GM18867 (cell line): ENCODE measurements around the gene TGFBI.

Source experiments
- ATAC-seq: cut with Tn5 transposase; IDR thresholded peaks from one replicate; pipeline ENCODE4 v1.9.1; 2021; ENCODE audit warnings: mild to moderate bottlenecking, moderate library complexity; ENCODE audit not compliant: unreplicated experiment

Gene TGFBI

DNA sequence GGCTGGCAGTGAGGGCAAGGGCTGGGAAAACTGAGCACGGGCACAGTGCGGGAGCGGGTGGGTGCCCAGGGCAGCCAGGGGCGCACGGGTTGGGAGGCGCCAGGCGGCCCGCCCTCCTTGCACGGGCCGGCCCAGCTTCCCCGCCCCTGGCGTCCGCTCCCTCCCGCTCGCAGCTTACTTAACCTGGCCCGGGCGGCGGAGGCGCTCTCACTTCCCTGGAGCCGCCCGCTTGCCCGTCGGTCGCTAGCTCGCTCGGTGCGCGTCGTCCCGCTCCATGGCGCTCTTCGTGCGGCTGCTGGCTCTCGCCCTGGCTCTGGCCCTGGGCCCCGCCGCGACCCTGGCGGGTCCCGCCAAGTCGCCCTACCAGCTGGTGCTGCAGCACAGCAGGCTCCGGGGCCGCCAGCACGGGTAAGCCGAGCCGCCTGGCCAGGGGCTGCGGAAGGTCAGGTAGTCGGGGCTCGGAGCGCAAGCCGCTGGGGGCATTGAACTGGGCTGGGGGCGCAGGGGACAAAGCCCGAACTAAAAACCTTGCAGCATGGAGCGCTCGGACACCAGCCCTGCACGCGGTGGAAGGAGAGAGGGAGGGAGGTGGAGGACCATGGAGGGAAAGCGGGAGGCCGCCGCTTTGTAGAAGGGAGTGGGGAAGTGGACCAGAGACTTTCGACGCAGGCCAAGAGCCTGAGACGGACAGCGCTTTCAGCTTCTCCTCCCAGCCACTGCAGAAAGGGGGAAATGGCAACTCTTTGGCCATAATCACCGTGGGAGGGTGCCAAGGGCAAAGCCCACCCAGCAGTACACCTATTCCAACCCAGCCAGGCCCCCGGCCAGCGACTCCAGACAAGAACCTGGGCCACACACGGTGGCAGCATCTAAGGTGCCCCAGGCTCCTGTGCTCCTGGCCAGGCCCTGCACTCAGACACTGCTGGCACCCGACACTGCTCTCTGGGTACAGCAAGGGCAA is at the start of gene TGFBI:
TGFBI (plus strand) TSS at position 207 of the 961 bp plus-strand sequence; CDS start at position 275, 68 bp downstream.
- ATAC-seq, result no peak

DNA sequence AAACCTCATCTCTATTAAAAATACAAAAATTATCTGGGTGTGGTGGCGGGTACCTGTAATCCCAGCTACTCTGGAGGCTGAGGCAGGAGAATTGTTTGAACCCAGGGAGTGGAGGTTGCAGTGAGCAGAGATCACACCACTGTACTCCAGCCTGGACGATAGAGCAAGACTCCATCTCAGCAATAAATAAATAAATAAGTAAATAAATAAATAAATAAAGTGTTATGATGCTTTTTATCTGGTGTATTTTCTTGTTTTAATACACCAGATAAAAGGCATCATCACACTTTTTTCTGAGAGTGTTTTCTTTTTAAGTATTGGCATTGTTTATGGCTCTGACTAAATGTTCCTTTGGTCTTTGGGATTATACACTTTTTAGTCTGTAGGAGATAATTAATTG is 49.8 kb upstream of the TGFBI start:
- no peak for ATAC-seq

DNA sequence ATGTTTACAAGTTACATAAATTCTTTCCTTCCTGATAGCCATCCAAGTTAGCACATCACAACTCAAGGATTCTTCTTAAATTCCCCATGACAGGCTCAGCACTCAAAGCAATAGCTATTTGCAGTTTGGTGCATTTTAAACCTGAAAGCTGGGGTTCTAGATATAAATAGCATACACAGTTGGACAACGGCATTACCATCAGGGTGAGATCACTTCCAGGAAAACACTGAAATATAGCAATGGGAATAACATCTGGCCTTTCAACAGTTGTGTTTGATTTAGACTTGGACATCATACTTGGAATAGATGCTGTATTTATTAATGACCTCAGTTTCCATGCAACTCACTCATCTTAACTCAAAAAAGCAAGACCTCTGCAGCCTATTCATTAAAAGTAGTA is 49.3 kb upstream of the TGFBI start:
- no peak for ATAC-seq

DNA sequence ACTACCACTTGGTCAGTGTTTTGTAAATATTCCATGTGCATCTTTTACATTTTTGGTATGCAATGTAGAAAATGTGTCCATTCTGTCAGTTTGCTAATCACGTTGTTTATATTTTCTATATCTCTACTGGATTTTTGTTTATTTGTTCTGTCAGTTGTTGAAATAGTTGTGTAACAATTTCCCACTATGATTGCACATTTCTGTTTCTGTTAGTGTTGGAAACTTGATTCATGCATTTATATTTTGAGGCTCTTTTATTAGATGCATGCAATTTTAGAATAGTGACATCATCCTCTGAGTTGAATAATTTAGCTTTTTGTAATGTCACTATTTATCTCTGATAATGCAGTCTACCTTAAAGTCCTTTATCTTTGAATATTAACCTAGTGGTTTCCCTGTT is 48.2 kb upstream of the TGFBI start:
- ATAC-seq, result no peak

DNA sequence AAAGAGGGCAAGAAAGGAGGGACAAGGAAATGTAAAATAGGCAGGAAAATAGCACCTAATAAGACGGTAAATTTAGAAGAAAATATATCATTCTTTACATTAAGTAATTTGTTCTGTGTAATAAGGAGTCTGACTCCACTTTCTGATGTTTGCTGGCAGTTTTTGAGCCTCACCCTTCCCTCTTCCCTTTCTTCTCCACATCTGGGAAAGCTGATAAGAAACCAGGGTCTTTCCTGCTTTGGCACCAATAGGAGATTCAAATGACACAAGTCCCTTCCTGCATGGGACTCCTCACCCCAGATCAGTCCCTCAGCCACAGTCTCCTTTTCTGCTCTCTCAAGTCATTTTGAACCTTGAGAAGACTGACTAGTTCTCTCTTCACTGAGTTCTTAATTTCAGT is 42.8 kb upstream of the TGFBI start:
- ATAC-seq, result no peak

DNA sequence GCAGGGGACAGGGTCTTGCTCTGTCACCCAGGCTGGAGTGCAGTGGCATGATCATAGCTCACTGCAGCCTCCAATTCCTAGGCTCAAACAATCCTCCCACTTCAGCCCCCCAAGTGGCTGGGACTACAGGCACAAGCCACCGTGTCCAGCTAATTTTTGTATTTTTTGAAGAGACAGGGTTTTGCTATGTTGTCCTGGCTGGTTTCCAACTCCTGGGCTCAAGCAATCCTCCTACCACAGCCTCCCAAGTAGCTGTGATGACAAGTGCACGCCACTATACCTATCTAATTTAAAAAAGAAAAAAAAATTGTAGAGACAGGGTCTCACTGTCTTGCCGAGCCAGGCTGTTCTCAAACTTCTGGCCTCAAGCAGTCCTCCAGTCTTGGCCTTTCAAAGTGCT is 42.4 kb upstream of the TGFBI start:
- no peak for ATAC-seq

DNA sequence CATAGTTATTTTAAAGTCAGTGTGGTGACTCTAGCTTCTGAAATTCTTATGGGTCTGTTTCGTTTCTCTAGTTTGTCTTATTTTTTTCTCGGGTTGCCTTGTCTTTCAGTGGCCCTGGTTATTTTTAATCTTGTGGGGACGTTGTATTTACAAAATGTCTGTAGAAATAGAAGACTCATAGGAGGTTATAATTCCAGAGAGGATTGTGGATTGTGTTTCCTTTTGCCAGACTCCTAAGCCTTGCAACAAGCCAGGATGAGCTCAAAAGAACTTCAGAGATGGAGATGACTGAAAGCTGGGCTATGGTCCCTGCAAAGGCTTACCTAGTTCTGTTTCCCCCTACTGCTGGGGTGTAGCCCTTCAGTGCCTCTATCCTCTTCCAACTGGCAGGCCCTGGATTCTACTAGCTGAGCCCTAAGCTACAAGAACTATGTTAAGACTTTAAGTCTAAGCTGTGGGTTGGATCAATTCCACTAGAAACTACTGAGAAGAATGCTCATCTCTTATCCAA is 41.8 kb upstream of the TGFBI start:
- no peak for ATAC-seq

DNA sequence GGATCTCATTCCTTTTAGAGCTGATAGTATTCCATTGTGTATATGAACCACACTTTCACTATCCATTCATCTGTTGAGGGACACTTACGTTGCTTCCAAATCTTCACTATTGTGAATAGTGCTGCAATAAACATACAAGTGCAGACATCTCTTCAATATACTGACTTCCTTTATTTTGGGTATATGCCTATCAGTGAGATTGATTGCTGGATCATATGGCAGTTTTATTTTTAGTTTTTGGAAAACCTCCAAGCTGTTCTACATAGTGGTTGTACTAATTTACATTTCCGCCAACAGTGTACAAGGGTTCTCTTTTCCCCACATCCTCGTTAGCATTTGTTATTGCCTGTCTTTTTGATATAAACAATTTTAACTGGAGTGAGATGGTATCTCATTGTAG is 40.2 kb upstream of the TGFBI start:
- no peak for ATAC-seq

DNA sequence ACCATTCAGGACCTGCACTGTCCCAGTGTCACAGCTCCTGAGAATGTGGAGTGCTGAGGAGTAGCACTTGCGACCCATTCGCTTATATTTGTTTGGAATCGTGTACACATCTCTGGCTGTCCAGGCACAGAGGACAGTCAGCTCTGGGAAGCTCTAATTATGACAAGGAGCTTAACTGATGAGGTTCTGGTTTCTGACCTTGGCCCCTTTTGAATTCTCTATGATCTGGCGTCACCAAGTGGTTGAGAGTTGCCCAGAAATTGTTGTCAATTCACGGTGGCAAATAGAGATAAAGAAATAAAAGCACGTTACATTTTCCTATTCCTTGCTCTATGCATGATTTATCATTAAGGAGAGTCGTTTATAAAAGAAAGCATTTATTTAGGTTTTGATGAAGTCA is 39.1 kb upstream of the TGFBI start:
- ATAC-seq, result no peak

DNA sequence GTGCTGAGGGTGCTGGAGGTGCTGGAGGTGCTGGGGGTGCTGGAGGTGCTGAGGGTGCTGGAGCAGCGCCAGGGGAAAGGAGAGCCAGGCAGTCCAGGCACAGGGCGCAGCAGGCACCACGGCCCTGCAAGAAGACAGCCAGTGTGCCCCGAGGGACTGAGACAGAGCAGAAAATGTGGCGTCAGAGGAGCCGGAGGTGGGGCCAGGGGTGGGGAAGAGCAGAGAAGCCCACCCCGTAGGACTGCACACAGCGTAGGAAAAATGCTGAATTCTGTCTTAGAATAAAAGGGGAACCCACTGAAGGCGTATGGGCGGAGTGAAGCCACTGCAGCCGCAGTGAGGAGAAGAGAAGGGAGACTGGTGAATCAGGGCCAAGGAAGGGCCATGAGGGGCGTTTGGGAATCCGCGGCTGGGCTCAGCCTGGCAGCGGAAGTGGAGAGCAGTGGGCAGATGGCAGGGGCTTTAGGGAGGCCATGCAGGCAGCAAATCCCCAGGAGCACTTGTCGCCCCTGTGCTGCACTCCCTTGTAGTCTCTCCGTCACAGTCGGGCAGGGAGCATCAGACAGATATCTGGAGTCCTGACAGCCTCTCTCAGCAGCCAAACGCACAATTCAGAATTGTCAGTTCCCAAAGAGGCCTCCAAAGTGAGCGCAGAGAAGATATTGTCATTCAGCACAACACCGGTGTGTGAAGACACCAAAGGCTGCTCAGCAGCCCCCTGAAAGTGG is 38.1 kb upstream of the TGFBI start:
- no peak for ATAC-seq

DNA sequence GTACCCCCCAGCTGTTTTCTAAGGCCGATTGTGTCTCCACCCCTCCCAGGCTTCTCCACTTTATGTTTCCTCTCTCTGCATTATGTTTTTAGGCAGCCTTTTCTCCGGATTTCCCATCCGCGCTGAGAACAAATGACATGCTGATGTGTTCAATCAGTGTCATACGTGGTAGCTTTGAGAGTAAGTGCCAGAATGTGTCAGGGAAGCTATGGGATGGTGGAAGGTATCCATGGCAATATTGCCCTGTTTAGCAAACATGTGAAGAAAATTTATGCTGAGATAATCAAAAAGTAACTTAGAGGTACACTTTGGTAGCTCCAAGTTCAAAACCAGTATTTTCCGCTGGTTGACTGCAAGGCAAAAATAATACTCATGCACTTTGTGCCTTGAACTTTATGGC is 37.4 kb upstream of the TGFBI start:
- ATAC-seq, result no peak

DNA sequence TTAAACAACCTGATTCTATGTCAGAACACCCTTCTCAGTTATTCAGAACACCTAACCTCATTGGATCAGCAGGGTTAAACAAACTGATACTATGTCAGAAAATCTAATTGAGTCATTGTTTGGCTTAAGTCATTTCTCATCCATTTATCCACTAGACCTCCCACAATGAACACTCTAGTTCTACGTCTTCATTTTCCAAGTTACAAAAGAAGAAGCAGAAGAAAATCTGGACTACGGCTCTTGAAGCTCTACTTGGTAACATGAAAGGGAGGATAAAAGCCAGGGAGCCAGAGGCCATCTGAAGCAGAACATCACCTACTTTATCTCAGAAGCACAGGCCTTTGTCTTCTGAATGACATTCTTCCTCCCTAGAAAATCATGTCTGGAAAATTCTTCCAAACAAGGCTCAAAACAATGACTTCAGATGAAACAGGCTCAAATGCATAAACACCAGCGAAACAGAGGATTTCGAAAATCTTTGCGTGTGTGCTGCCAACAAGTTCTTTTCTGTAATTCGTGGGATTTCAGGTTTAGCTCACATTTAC is 35.4 kb upstream of the TGFBI start:
- no peak for ATAC-seq

DNA sequence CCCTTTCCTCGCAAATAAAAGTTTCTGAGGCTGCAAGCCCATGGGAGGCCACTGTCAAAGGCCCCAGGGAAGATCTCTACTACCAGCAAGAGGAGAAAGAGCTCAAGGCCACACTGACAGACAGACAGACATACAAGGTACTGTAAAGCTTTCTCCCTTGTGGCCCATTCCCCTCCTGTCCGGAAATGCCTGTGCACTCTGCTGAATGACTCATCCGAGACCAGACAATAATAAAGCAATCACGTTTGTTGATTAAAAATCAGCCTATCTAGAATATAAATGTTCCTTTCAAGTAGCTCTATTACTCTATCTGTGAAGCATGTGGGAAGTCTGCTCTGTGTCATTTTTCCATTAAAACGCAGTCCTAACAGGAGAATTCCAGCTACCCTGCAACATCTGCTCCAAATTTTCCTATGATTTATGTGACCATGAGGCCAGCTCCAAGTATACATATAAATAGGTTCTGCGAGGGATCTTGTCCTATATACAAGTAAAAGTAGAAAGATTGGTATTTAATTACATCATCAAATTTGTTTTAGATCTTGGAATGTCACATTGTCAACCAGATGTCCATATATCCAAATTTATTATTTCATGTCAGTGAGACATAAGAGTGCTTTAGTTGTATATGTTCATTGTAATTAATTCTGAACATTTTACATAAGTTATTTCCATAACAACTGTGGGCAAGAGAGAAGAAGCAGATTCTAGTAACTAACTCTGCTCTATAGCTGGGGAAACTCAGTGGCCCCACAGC is 34.7 kb upstream of the TGFBI start:
- no peak for ATAC-seq

DNA sequence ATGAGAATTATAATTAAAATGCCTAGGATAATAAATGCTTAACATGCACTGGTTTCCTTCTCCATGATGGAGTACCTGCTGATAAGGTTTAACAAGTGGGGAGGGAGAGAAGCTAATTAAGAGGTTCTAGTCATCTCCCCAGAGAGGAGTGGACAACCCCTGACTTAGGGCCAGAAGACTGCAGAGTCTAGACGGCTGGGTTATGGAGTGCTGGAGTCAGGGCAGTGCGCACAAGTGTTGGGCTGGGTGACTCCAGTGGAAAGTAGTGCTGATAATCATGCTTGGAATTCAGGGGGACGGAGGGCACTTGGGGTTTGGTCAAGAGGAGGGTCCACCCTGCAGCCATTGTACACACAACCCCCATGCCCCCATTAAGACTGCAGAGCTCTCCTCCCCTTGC is 32.8 kb upstream of the TGFBI start:
- no peak for ATAC-seq

DNA sequence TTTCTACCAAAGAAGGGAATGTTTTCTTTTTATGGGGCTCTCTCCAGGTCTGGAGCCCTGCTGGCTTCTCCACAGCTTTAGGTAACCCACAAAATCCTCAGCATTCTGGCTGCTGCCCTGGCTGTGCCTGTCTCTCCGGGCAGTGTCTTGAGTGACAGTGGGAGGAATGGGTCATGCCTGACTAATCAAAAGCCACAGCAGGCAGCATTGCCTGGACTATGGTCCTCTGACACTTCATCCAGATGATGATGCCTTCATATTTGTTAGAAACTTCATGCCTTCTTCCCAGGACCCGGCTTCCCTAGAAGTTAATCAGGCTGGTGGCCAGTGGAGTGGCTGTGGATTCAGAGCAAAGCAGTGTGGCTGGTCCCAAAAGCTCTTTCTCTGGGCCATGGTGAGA is 32.2 kb upstream of the TGFBI start:
- no peak for ATAC-seq

DNA sequence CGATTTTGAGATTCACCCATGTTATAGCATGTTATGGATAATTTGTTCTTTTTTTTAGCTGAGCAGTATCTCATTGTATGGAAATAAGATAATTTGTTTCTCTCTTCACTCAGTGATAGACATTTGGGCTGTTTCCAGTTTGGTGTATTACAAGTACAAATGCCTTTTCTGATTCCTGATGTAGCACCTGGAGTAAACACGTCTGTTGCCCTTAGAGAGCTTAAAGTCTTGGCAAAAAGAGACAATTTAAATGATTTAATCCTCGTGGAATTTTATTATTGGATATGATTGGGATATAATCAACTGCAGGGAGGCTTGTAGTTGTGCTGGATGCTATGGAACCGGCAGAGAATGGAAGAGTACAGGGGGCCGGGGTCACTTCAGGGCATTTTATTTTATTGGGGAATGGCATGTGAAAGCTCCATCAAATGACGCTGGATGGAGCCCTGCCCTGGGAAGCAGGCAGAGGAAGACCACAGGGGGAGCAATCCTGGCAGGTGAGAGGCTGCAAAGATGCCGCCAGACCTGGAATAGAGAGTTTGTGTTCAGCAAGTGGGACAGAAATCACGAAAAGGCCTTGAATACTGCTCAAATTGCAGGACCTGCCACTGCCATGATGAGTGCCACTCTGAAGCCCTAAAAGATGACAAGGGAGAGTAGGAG is 31.0 kb upstream of the TGFBI start:
- ATAC-seq, result no peak

DNA sequence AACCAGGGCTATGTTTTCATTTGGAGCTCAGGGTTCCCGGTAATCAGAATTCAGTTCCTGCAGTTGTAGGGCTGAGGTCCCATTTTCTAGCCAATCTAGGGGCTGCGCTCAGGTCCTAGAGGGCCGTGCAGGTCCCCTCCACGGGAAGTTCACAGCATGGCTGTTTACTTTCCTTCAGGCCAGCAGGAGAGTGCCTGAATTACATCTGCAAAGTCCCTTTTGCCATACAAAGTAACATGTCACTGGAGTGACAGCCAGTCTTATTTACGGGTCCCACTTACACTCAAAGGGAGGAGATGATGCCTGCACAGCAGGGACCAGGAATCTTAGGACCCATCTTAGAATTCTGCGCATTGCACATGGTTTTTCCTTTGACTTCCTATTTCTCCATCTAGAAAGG is 29.9 kb upstream of the TGFBI start:
- ATAC-seq, result no peak

DNA sequence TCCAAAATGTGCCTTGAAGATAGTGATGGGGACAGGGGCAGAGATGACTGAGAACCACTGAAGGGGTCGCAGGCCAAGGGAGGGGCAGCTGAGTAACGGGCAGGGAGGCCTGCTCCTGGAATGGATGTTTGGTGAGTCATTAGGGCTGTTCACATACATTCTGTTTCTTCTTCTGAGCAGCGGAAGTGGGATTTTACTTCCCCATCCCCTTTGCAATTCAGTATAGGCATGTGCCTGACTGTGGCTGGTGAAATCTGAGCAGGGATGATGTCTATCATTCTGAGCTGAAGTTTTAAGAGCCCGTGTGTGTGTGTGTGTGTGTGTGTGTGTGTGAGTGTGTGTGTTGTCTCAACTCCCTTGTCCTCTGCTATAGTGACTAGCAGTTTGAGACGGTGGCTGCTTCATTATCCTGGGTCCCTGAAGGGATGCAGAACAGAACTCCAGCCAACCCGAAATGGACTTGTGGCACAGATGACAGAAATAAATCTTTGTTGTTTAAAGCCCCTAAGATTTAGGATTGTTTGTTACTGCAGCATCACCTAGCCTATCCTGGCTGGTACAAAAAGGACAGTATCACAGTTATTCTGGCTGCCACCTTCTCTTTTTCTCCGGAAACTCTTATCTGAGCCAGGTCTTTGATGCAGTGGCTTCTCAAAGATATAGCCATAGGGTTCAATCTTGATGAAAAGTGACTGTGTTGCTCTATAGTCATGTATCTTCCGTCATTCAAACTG is 29.2 kb upstream of the TGFBI start:
- no peak for ATAC-seq

DNA sequence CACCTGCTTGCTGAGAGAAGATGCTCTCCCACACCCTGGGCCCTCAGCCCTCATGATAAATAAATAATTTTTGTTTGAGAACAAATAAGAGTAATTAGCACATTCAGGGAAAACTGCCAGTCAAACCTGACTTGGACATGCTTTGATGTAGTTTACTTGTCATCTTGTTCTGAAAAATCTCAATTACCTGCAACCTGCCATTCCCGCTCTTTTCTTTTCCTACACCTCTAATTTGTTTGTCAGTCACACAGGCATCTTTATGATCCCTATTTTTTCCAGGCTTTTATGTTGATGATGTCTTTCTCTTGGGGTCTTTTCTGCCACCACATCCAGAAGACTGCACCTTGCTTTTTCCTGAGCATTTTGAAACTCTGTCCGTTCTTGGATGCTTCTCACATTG is 28.6 kb upstream of the TGFBI start:
- ATAC-seq, result no peak

DNA sequence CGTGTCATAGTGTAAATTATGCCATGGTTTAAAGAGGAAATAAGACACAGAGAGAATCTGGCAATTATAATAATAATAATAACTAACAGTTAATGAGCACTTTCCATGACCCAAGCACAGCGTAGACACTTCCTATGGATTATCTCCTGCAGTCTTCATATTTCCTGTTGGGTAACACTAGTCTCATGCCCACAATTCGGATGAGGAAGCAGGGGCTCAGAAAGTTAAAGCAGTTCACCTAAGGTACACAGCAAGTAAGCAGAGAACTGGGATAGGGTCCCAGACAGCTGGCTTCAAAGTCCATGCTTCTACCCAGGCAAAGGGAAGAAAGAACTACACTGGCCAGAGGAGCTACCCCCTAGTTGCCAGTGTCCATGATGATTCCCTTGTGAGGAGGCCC is 27.9 kb upstream of the TGFBI start:
- ATAC-seq, result no peak
